T-helper 2 cell treated with Interferon-gamma antibody and Interleukin-4, amounts not matched to agents 5 μg/mL and 100 μg/mL, for 36 hours (primary cell): Measurements from ENCODE around the gene ENO4.

Experiments
- DNase-seq: peaks from one replicate; pipeline ENCODE4 v3.0.0; 2021; ENCODE audit warnings: low spot score
- H3K27ac Mint-ChIP-seq: one replicate; pipeline ENCODE4 v1.8.0; 2021; ENCODE audit warnings: mild to moderate bottlenecking, mixed read lengths
- H3K27me3 Mint-ChIP-seq: one replicate; pipeline ENCODE4 v1.8.0; 2021; ENCODE audit warnings: low read depth, mixed read lengths
- H3K36me3 Mint-ChIP-seq: one replicate; pipeline ENCODE4 v1.8.0; 2021; ENCODE audit warnings: low read depth, mixed read lengths
- H3K4me1 Mint-ChIP-seq: one replicate; pipeline ENCODE4 v1.8.0; 2021; ENCODE audit warnings: low read depth, mixed read lengths
- H3K4me3 Mint-ChIP-seq: one replicate; pipeline ENCODE4 v1.8.0; 2022; ENCODE audit warnings: mild to moderate bottlenecking, moderate library complexity, mixed read lengths
- H3K9me3 Mint-ChIP-seq: one replicate; pipeline ENCODE4 v1.8.0; 2021; ENCODE audit warnings: mixed read lengths

ENO4 gene

DNA sequence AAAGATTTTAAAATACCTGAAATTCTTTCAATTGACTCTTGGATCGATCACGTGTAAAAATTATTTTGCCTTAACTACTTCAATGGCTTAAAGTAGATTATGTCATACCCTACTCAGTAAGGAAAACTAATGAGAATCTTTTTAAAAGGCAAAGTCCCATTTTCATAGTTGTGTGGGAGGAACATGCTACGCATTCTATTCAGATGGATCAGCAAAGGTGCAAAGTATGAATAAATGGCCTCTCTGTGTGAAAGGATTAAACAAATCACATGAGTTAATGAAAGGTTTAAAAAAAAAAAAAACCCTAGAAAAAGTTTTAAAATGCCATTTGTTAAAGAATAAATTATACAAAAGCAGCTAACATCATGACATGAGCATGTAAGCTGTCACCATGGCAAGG is 77.1 kb downstream of the ENO4 start:
- H3K4me3 Mint-ChIP-seq: no peak overlapping the region
- no peaks in the 10 kb centered on the region for H3K9me3 Mint-ChIP-seq
- no peak overlapping the region for H3K27ac Mint-ChIP-seq
- H3K27me3 Mint-ChIP-seq: no peaks in the 10 kb centered on the region
- no peak for DNase-seq
- H3K36me3 Mint-ChIP-seq: no peaks in the 10 kb centered on the region
- no peaks in the 10 kb centered on the region for H3K4me1 Mint-ChIP-seq

DNA sequence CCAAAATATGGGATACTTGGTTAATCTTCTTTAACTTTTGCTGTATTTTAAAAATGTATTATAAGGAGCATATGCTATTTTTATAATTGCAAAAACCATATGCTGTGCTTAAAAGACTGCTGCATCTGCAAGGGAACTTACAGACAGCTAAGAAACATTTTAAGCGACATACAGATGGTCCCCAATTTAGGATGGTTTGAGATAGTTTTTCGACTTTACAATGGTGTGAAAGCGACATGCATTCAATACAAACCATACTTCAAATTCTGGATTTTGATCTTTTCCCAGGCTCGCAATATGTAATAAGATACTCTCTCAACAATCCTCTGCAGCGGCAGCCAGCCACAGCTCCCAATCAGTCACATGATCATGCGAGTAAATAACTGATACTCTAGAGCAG is 82.5 kb downstream of the ENO4 start:
- Mint-ChIP-seq H3K4me1 (no peaks in the 10 kb centered on the region), H3K27me3 (no peaks in the 10 kb centered on the region), H3K27ac (no peak overlapping the region), H3K36me3 (no peaks in the 10 kb centered on the region), H3K4me3 (no peak overlapping the region), H3K9me3 (no peaks in the 10 kb centered on the region)
- no peak for DNase-seq
